ENCODE measurements around the gene MT1G.
"Not testable (repeated sequence)": the region's sequence is repeated elsewhere in the genome, so short reads cannot be mapped to it uniquely, and the experiment has no call there.

MT1G gene

DNA sequence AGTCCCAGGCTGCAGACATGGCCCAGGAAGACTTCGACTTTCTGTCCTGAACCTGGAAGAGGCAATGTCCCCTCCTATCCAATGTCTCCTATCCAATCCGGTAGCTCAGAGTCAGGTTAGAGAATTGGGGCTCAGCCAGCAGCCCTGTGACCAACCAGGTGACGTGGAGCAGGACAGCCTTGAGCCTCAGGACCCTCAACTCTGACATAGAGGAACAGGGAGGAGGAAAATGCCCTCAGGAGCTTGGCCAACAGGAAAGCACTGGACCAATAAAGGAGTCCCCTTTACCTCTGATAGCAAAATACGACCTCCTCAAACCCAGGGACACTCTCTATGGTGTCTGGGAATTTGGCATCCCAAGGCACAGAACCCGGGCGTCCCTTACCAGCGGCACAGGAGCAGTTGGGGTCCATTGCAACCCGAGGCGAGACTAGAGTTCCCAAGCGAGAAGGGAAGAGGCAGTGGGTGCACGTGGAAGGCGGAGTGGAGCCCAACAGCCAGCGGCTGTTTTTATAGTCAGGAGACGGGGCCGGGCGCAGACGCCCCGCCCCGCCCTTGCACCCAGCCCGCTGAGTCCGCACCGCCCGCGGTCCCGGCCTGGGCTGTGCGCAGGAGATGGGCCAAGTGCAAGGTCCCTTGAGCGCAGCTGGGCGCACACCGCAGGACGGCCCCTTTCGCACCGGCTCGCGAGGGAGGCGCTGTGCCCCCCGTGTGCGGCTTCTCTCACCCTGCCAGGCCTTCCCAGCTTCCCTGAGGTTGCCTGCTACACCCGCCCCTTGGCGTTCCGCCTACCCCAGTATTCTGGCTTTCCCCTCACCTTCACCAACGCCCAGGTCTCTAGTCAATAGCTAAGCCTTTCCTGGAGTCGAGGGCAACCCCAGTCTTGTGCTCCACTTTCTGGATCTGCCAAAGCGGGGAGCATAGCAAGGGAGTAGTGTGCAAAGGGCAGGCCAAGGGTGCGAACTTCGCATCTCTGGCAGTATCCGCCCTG, at the start of gene MT1G:
Gene MT1G, minus strand, starts transcription at position 485 of the 991 bp plus-strand sequence. Its CDS starts 72 bp downstream, at position 413.
- DNase-seq = no peak

- DNase-seq = not testable (repeated sequence)
These were observed 49.7 kb upstream of the MT1G start for GRCh38 chr16:56717532-56717931.

DNA sequence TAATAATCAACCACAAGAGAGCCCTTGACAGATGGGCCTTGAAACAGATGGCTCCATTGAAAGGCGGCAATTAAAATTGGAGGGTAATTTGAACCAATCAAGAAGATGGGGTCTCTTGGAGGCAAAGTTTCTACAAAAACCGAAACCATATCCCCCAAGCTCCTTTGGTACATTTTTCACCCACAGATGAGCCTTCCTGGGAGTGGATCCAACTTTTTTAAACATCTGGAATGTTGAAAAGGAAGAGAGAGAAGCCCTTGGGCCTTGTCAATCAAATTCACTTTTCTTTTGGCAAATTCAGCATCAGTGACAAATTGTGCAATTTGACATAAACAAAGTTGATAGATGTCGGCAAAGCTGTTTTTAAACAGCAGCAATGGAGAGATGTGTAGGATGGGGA, 48.9 kb upstream of the MT1G start:
- peak; percentile 25 for DNase-seq

DNA sequence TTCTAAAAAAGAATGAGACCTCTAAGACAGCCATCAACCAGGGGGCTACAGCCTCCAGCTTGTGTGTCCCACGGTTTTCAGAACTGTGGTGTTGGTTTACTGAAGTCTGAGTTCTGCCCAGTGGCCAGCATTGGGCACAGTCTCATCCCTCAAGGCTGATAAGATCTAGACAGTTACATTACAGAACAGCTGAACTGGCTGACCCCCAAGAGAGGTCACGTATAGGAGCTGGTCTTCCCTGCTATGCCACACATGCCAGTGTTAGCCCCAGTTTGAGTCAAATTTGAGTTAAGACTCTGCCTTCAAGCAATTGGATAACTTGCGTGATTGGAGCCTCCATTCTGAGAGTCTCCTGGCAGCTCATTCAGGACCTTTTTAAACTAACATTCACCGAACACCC, 47.3 kb upstream of the MT1G start:
- DNase-seq = no peak

- DNase-seq = no peak
These were observed 45.9 kb upstream of the MT1G start for GRCh38 chr16:56713794-56714193.

GRCh38 chr16:56711862-56712261, 44.0 kb upstream of the MT1G start:
- no peak for DNase-seq

GRCh38 chr16:56710181-56710737, 42.4 kb upstream of the MT1G start:
- DNase-seq = no peak

- no peak for DNase-seq
These were observed 41.7 kb upstream of the MT1G start for GRCh38 chr16:56709443-56710040.

DNA sequence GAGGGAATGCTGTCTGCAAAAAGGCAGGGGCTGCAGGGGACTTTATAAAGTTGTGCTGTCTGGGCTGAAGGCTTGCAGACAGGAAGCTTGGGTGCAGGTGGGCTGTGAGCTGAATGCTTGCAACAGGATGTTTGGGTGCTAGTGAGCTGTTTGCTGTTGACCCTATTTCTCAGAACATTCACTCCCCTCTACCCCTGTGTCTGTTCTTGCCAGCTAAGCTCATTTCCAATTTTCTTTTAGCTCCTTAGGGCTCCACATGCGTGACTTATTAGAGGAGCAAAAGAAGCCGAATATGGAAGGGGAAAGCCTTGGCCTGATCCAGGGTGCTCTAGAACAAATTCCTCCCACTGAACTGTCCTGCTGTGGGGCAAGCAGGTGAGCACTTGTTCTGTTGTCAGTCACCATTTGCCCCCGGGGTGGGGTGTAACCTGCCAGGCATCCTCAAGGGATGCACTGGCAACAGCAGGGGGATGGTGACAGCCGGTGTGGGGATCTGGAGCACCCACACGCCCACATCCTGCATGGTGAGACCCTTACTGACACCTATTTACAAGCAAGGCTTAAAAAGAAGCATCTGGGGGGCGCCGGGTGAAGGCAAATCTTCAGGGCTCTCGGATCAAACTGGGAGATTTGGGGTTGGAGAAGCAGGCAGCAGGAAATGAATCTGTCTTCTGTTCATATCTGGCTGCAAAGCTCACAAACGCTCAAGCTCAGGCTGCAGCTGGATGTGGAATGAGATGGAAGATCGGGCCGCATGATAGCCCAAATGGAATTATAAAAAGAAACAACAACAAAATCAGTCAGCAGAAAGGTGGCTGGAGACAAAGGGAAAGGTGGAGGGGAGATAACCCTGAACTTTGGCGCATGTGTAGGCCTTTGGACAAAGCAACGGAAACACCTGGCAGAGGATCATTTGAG, 40.9 kb upstream of the MT1G start:
- no peak for DNase-seq

- no peak for DNase-seq
These were observed 35.0 kb upstream of the MT1G start for GRCh38 chr16:56702836-56703235.

- DNase-seq = no peak
These were observed 33.7 kb upstream of the MT1G start for GRCh38 chr16:56701534-56701933.

GRCh38 chr16:56700631-56701030, 32.8 kb upstream of the MT1G start:
- DNase-seq = no peak

DNA sequence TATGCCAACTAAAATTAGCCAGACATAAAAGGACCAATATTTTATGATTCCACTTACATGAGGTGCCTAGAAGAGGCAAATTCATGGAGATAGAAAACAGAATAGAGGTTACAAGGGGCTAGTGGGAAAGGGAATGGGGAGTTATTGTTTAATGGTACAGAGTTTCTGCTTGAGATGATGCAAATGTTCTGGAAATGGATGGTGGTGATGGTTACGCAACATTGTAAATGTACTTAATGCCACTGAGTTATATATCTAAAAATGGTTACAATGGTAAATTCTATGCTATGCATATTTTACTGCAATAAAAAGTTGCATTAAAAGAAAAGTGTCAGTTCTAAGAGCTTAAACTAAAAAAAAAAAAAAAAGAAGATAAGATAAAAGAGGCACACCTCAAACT, 32.3 kb upstream of the MT1G start:
- DNase-seq = no peak

DNA sequence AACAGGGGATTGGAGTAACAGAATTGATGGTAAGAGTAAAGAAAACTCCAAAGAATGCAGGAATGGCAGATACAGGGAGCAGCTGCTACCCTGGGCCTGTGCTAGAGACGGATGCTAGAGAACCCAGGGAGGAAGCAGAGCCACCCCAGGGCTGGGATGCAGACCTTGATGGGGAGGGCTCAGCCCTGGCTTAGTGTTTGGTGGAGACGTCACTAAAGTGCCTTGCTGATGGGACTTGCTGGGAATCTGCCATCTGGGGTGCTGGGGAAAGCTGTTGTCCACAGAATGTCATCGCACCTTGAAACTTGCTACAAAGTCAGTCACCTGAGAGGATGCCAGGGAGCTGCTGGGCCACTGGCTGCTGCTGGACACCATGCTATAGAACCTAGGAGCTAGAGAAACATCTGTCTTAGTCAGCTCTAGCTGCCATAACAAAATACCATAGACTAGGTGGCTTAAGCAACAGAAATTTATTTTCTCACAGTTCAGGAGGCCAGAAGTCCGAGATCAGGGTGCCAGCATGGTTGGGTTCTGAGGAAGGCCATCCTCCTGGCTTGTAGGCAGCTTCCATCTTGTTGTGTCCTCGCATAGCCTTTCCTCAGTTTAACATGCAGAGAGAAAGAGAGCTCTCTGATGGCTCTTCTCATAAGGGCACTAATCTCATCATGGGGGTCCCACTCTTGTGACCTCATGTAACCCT, 29.7 kb upstream of the MT1G start:
- DNase-seq = no peak

DNA sequence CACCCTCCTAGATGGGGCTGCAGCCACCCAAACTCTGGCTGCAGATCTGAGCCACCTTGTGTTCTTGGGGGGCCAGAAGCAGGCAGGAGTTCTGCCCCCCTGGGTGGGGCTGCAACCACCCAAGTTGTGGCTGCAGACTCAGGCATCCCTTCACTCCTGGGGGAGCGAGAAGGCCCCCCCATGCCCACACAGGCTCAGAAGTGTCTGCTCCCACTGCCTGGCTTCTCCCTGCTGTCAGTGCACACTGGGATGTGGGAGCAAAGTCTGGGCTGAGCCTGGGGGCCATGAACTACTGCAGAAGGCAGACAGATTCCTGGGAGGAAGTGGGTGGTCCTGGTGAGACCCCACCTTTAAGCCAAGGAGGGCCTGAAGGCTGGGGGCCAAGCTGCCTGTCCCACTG, 27.4 kb upstream of the MT1G start:
- no peak for DNase-seq

GRCh38 chr16:56691885-56692284, 24.0 kb upstream of the MT1G start:
- no peak for DNase-seq

GRCh38 chr16:56690420-56691122, 22.7 kb upstream of the MT1G start:
- DNase-seq = no peak

- no peak for DNase-seq
These were observed 21.3 kb upstream of the MT1G start for GRCh38 chr16:56689171-56689570.

DNA sequence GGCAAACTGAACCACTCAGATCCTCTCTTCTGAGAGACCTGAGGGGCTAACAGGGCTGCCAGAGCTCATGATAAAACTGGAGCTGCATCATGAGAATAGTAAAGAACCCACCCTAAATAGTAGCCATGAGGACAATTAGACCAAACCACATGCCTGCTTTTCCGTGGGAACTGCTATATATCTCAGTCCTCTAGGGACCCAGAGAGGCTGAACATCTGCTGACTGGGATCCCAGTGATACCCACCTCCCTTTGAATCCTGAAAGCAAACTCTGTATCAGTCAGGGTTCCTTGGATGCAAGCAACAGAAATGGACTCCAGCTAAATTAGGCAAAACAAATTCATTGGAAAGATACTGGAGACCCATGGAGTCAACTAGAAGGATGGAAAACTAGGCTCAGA, 20.9 kb upstream of the MT1G start:
- DNase-seq = no peak

DNA sequence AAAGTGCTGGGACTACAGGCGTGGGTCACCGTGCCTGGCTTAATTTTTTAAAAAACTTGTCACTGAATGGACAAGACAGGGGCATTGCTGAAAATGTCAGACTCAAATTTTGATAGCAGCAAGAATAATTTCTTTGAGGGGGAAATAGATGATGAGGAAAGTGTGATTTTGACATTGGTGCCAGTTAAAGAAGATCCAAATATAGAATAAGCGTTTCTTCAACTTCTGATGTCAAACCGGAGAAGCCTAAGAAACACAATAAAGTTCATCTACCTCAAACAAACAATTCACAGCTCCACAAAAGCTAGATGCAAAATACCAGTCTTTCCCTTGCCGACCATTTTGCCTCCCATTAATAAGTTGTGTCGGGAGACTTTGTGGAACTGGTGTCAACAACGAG, 18.9 kb upstream of the MT1G start:
- no peak for DNase-seq

GRCh38 chr16:56684926-56685590, 17.2 kb upstream of the MT1G start:
- no peak for DNase-seq
